Activated T-cell treated with anti-CD3 and anti-CD28 coated beads, Interleukin-2, amount 50 U/mL, for 1 hour (primary cell): ENCODE results near the gene PCDH17.

Experiments
- DNase-seq: peaks from one replicate; pipeline ENCODE4 v3.0.0-alpha.2; 2020

The PCDH17 gene

DNA sequence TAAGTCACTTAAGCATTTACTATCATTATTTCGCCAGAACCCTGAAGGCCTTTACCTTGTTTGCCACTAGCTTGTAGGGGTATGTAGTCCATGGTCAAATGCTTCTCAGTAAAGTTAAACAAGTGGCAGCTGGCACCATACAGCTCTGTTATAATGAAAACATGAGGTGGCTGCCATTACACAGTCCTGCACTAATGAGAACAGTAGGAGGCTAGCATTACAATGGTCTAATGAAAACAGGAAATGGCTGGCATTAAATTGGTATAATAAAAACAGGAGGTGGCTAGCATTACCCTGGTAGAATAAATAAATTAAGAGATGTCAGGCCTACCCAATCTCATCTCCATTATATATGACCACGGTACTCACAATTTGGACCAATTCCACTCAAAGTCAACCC, 107.5 kb downstream of the PCDH17 start:
- no peak for DNase-seq

DNA sequence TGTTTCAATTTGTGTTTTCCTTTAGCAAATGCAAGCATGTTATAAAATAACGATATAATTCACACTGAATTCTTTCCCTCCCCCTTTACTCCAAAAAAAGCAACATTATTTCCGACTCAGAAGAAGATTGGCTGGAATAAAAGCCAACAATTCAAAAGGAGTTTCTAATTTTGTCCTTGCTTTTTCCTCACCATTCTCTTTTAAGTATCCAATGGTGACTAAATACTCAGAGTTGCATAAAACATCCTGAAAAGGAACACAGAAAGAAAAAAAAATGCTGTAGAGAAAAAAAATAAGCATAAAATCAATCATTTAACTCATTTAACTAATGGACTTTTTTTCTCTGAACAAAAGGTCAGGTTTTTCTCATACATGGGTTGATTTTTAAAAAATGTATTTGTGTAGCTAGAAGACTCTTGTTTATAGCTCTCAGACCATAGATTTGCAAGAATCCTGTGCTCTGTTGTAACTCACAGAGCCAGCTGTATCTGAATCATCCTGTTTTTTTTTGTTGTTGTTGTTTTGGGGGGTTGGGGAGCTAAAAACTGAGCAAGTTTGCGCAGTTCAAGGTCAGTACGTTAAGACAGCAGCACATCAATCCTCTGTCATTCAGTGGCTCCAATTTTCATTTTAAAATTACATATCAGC, 108.1 kb downstream of the PCDH17 start:
- DNase-seq = no peak

- no peak for DNase-seq
Observed at GRCh38 chr13:57740719-57741118, 109.2 kb downstream of the PCDH17 start.

- DNase-seq = no peak
Observed at GRCh38 chr13:57748096-57748495, 116.6 kb downstream of the PCDH17 start.

- no peak for DNase-seq
Observed at GRCh38 chr13:57760951-57761350, 129.4 kb downstream of the PCDH17 start.

GRCh38 chr13:57763689-57764088, 132.1 kb downstream of the PCDH17 start:
- no peak for DNase-seq
